Measurements from ENCODE around the gene CCDC107.

- TF ChIP-seq TAF1 (IDR thresholded peaks at IDR 0.05; ENCODE audit: borderline replicate concordance, insufficient read depth, low read length), result no peak
- no peak for TF ChIP-seq REST (IDR thresholded peaks at IDR 0.05; ENCODE audit: insufficient read depth in 1 of 2, low read depth in 2 of 2, low read length in 2 of 2)
These were observed 1.7 kb upstream of the CCDC107 start for GRCh38 chr9:35656348-35656747.

Measured in PFSK-1 (cell line).